H1 (cell line): ENCODE results near the gene TMEM269.

Experiments
- BCL11A ChIP-seq, 2 experiments: IDR thresholded peaks; one replicate each; pipeline ENCODE4 v1.6.1; 2011; ENCODE audit warnings: low read depth in 2 of 2, low read length in 2 of 2, mild to moderate bottlenecking in 2 of 2
- CEBPB ChIP-seq: IDR thresholded peaks from 2 replicates; pipeline ENCODE4 v1.6.1; 2012; ENCODE audit warnings: low read depth, low read length
- EZH2 ChIP-seq: fragments of 200-600 bp; sonication (generic); IDR thresholded peaks from 2 replicates; pipeline ENCODE4 v1.7.1; 2012; ENCODE audit warnings: low read depth, mild to moderate bottlenecking, moderate library complexity, low read length, inconsistent platforms; ENCODE audit not compliant: severe bottlenecking
- POLR2AphosphoS5 ChIP-seq: IDR thresholded peaks from 2 replicates; pipeline ENCODE4 v1.6.1; 2011; ENCODE audit warnings: low read depth, low read length
- RNF2 ChIP-seq: fragments of 200-900, 300-1000 bp; sonication (generic); IDR thresholded peaks from 2 replicates; pipeline ENCODE4 v1.7.1; 2016; ENCODE audit warnings: borderline replicate concordance, low read depth, mild to moderate bottlenecking, antibody characterized with exemption, low read length; ENCODE audit not compliant: poor library complexity, severe bottlenecking; ENCODE audit errors: missing control alignments
- SIX5 ChIP-seq: IDR thresholded peaks from 2 replicates; pipeline ENCODE4 v1.6.1; 2011; ENCODE audit warnings: mild to moderate bottlenecking, low read depth, low read length
- TF ChIP-seq, protein P1 (sequence below): IDR thresholded peaks from 2 replicates; pipeline ENCODE4 v1.6.1; 2012; ENCODE audit warnings: inconsistent platforms
- TF ChIP-seq, protein P2 (sequence below), 3 experiments: IDR thresholded peaks; 1 replicate in 2 of 3; 2 replicates in 1 of 3; pipeline versions ENCODE4 v1.5.1 to v1.6.1; 2011; ENCODE audit warnings: low read length in 3 of 3, mild to moderate bottlenecking in 3 of 3, inconsistent platforms in 2 of 3, low read depth in 1 of 3, moderate library complexity in 1 of 3; ENCODE audit not compliant: insufficient read depth in 1 of 3; ENCODE audit errors: control extremely low read depth in 1 of 3

DNA sequence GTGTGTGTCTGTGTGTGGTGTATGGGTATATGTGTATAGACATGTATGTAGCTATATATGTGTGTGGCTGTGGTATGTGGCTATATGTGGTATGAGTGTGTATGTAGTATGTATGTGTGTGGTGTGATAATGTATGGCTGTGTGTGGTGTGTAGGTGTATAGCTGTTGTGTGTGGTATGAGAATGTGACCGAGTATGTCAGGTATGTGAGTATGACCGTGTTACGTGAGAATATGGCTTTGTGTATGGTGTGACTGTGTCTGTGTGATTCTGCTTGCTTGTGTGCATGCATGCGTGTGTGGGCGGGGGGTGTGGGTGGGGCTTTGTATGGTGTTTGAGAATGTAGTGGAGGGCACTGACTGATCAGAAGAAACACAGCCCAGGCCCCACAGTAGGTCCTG is 65.2 kb downstream of the TMEM269 start:
- TF ChIP-seq, protein P1, sequence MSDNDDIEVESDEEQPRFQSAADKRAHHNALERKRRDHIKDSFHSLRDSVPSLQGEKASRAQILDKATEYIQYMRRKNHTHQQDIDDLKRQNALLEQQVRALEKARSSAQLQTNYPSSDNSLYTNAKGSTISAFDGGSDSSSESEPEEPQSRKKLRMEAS, result no peak
- TF ChIP-seq, protein P2, sequence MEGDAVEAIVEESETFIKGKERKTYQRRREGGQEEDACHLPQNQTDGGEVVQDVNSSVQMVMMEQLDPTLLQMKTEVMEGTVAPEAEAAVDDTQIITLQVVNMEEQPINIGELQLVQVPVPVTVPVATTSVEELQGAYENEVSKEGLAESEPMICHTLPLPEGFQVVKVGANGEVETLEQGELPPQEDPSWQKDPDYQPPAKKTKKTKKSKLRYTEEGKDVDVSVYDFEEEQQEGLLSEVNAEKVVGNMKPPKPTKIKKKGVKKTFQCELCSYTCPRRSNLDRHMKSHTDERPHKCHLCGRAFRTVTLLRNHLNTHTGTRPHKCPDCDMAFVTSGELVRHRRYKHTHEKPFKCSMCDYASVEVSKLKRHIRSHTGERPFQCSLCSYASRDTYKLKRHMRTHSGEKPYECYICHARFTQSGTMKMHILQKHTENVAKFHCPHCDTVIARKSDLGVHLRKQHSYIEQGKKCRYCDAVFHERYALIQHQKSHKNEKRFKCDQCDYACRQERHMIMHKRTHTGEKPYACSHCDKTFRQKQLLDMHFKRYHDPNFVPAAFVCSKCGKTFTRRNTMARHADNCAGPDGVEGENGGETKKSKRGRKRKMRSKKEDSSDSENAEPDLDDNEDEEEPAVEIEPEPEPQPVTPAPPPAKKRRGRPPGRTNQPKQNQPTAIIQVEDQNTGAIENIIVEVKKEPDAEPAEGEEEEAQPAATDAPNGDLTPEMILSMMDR (IDR thresholded peaks at IDR 0.05; ENCODE audit: control extremely low read depth in 1 of 3, insufficient read depth in 1 of 3, low read depth in 1 of 3, low read length in 3 of 3), result no peak
- TF ChIP-seq POLR2AphosphoS5 (no peak), SIX5 (no peak), RNF2 (no peak), BCL11A (IDR thresholded peaks at IDR 0.05; ENCODE audit: low read depth in 2 of 2, low read length in 2 of 2) (no peak), EZH2 (no peak), CEBPB (no peak)
